ENCODE data around the gene TREX2. TPM values are rescaled to one million over a fixed set of nuclear protein-coding genes. Genes with fewer than 3 reads are reported as not detected.

The TREX2 gene
- total and polyA plus RNA-seq, 2 of the 8 experiments (the other 6 are each of a cell fraction or from before 2014, with no cell fraction given): 0.71 to 0.80 TPM

- Histone ChIP-seq H2BK12ac (ENCODE audit: low read depth, low read length) (no peak overlapping the region), H3K9ac (replicated peaks in 1 of 4; ENCODE audit: extremely low read depth in 1 of 4, low read depth in 3 of 4, low read length in 3 of 4) (no peak overlapping the region), H2BK20ac (ENCODE audit: low read length) (no peak overlapping the region), H3K36me3 (ENCODE audit: control insufficient read depth in 2 of 4, insufficient read depth in 4 of 4, low read length in 3 of 4) (peaks cover 0 to 10% (median 0%) of the 10 kb centered on the region in 4 experiments; a peak in 3 of 8 replicates), H3K56ac (replicated peaks; ENCODE audit: insufficient read length, low read depth, low read length) (no peak overlapping the region), H3K4ac (replicated peaks; ENCODE audit: insufficient read length, low read depth, low read length) (no peak overlapping the region), H3K4me1 (replicated peaks in 1 of 4; ENCODE audit: control insufficient read depth in 3 of 4, insufficient read depth in 4 of 4, low read length in 3 of 4) (no peaks in the 10 kb centered on the region), H3K4me3 (ENCODE audit: extremely low read depth in 1 of 4, insufficient read depth in 2 of 4, low read depth in 3 of 4, low read length in 4 of 4) (no peak overlapping the region), H2BK120ac (replicated peaks; ENCODE audit: low read depth, low read length) (no peak overlapping the region), H3K14ac (ENCODE audit: insufficient read length) (no peak overlapping the region), H3K23me2 (ENCODE audit: low read depth, low read length) (no peaks in the 10 kb centered on the region), H3K27ac (ENCODE audit: low read depth, low read length) (no peak overlapping the region), H3K27me3 (replicated peaks in 1 of 4; ENCODE audit: control insufficient read depth in 3 of 4, extremely low read depth in 1 of 4, insufficient read depth in 3 of 4, low read length in 3 of 4) (no peaks in the 10 kb centered on the region), H4K91ac (replicated peaks; ENCODE audit: insufficient read length, low read length) (no peak overlapping the region), H3K4me2 (ENCODE audit: insufficient read depth in 1 of 2, low read depth in 2 of 2, low read length in 2 of 2) (no peak overlapping the region), H2BK5ac (ENCODE audit: low read depth, low read length) (no peak overlapping the region), H3K9me3 (ENCODE audit: insufficient read depth in 2 of 2, low read depth in 1 of 2, low read length in 1 of 2) (no peaks in the 10 kb centered on the region), H4K5ac (ENCODE audit: insufficient read length, low read depth, low read length) (no peak overlapping the region), H3K23ac (ENCODE audit: insufficient read length) (no peak overlapping the region), H4K8ac (ENCODE audit: extremely low read depth, insufficient read depth, low read length) (no peak overlapping the region), H4K20me1 (replicated peaks in 1 of 2; ENCODE audit: control insufficient read depth in 1 of 2, insufficient read depth in 2 of 2, low read length in 2 of 2) (peaks cover 0 to 2% of the 10 kb centered on the region in 2 experiments), H2AFZ (ENCODE audit: low read length) (no peak overlapping the region), H2AK5ac (ENCODE audit: low read depth, low read length) (no peak overlapping the region), H3K79me1 (ENCODE audit: low read depth, low read length) (no peaks in the 10 kb centered on the region), H2BK15ac (ENCODE audit: low read length) (no peak overlapping the region), H3K18ac (ENCODE audit: extremely low read depth, low read length) (no peak overlapping the region), H3K79me2 (ENCODE audit: control insufficient read depth in 1 of 2, insufficient read depth in 2 of 2, low read length in 2 of 2) (no peaks in the 10 kb centered on the region)
- WGBS, 2 experiments (ENCODE audit: extremely low coverage in 1 of 2, insufficient coverage in 1 of 2, insufficient read length in 1 of 2, insufficient replicate concordance in 2 of 2, low coverage in 1 of 2, low lambda C conversion rate in 2 of 2, missing lambda C conversion rate in 1 of 2): 96% methylated on average over 8 of the region's 12 CpGs; no CpG with 5 or more reads in 1 of the 2 experiments
- FAIRE-seq (no peak), DNase-seq (ENCODE audit: low read depth in 1 of 2, low spot score in 2 of 2) (no peak)
- CTCF ChIA-PET (ENCODE audit: partially characterized antibody): interaction anchor here (0.6 to 1.9 kb wide), 7 partner anchors 16 to 491 kb away, joined by 3 to 6 read pairs (median 4); no protein-coding TSS in a partner anchor
- POLR2A ChIA-PET (ENCODE audit: partially characterized antibody): interaction anchor here (1.2 kb wide), 1 partner anchor 10 kb away, joined by 3 read pairs; the partner anchor contains the start of gene TREX2
- TF ChIP-seq EZH2 (IDR thresholded peaks at IDR 0.05; ENCODE audit: low read depth, low read length, severe bottlenecking): no peak
- no peak for TF ChIP-seq TCF12 (IDR thresholded peaks at IDR 0.05; ENCODE audit: low read depth, low read length)
- TF ChIP-seq ZNF274 (IDR thresholded peaks at IDR 0.05; ENCODE audit: borderline replicate concordance, extremely low read depth, low read length): no peak
Observed at GRCh38 chrX:153456161-153456560, 10.3 kb upstream of the TREX2 start.

Measured in H1 (cell line).